ENCODE data around the gene FER.
"Not testable (repeated sequence)": the region's sequence is repeated elsewhere in the genome, so short reads cannot be mapped to it uniquely, and the experiment has no call there.

Gene FER

GRCh38 chr5:109143031-109143430 is 395.3 kb downstream of the FER start:
- DNase-seq = no peak

GRCh38 chr5:109145139-109145538 is 397.4 kb downstream of the FER start:
- no peak for DNase-seq

DNA sequence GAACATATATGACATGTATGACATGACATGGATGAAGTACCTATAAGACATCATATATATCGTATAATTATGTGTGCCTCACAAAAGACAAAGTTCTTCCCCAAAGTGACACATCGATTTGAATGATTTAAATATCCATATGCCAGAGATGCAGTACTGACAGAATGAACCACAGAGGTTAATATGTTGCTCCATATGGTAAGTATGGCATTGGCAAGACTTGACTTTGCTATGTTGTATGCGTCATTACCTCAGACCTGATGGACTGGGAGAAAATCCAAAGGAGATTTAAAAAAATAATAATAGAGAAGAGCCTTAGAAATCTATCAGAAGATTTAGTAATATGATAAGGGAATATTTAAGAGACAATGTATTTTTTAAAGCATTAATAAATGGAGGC is 398.9 kb downstream of the FER start:
- no peak for DNase-seq

GRCh38 chr5:109152565-109152964 is 404.9 kb downstream of the FER start:
- DNase-seq = no peak

DNA sequence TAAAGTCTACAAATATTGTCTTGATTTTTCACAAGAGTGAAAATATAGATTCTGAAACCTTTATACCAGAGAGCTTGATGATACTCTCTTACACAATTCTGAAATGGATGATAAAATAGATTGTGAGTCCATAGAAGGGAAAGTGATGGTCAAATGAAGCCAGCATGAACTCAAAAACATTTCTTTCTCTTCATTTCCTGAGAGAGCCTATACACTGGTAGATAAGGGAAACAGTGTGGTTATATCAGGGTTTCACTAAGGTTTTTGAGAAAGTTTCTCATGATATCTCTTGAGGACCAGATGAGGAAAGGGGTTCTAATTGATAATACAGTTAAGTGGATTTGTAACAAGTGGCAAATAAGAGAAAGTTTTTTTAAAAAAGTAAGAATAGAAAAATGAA is 407.9 kb downstream of the FER start:
- DNase-seq = no peak

- no peak for DNase-seq
Measured at GRCh38 chr5:109156885-109157284, 409.2 kb downstream of the FER start.

GRCh38 chr5:109160468-109160867 is 412.8 kb downstream of the FER start:
- no peak for DNase-seq

GRCh38 chr5:109161914-109162683 is 414.4 kb downstream of the FER start:
- DNase-seq = no peak

DNA sequence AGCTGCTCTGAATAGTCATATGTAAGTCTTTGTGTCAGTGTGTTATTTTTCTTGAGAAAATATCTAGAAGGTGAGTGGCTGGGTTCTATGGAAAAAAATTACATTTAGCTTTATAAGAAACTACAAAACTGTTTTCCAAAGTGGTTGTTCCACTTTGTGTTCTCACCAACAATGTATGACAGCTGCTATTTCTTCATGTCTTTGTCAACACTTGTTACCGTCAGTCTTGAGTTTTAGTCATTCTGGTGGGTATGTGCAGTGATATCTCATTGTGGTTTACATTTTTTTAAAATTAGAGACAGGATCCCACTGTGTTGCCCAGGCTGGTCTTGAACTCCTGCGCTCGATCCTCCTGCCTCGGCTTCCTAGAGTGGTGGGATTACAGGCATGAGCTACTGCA is 415.6 kb downstream of the FER start:
- no peak for DNase-seq

DNA sequence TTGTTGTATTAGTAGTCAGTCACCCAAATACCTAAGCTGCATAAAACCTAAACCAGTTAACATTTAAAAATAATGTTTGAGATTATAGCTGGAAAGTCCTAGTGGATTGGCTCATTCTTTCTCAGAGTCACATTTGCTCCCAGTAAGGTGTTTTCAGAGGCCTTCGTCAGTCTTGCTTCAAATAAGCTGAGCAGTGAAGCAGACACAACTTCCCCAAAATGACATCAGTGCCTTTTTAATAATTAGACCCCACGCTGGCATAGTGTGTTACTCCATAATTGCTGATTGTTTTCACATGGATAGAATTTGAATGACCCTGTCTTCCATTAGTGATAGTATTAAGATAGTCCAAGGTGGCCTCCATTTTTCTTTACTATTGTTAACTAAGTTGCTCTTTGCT is 416.3 kb downstream of the FER start:
- DNase-seq = no peak

DNA sequence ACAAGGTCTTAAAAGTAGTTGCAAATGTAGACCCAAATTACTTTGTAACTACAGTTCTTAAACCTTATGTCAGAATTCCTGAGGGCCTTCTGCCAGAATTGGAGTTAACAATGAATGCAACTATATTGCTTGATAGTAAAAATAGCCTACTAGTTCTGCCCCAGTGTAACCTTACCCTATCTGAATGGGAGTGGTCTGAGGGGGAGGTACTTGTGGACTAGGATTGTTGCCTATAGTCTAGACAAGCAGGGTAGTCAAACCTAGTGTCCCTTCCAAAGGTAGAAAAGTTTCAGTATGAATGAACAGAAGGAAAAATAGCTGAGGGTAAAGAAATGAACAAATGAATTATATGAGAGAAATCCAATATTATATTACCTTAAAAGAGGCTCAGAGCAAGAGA is 419.9 kb downstream of the FER start:
- no peak for DNase-seq

DNA sequence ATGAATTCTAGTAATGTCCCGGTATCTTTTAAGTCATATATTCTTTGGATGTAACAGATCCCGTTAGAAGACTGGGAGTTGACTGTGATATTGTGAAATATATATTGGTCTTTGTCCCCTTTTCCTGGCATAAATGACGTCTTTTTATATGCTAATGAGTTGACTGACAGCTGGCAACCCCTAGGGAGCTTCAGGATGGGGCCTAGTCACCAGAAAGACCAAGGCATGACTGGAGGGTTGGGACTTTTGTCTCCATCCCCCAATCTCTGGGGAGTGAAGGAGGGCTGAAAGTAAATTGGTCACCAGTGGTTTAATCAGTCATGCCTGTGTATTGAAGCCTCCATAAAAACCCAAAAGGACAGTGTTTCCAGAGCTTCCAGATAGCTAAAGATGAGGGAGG is 420.5 kb downstream of the FER start:
- no peak for DNase-seq

GRCh38 chr5:109170629-109171350 is 423.1 kb downstream of the FER start:
- DNase-seq = no peak

GRCh38 chr5:109171437-109172073 is 423.9 kb downstream of the FER start:
- DNase-seq = not testable (repeated sequence)

DNA sequence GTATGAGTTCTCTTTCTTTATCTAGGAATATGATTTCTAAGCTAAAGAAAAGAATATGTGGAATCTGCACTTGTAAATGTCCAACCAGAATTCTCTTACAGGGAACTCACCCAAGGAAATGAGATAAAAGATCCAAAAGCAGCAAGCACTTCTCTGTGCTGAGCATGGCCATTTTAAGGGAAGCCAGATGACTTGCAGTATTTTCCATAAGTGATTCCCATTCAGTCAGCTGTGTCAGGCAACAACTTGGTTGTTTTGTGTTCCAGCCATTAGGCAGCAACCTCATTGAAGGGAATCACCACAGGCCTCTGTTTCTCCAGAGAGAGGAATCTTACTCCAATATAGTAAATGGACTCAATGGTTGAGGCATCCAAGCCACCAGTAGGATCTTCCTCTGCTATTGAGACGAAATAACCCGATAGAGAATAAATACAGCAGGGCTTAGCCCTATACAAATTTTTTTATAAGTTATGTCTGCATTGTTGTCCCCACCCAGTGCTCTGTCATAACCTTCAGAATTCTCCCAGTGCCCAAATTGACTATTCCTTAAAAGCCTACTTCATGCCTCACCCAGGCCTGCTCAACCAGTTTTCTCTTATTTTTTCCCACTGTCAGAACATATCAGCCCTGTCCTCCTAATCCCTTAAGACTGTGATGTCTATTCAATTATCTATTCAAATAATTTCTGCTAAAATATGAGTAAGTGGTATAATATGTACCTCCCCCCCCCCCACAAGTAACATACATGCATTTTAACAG is 425.5 kb downstream of the FER start:
- no peak for DNase-seq

DNA sequence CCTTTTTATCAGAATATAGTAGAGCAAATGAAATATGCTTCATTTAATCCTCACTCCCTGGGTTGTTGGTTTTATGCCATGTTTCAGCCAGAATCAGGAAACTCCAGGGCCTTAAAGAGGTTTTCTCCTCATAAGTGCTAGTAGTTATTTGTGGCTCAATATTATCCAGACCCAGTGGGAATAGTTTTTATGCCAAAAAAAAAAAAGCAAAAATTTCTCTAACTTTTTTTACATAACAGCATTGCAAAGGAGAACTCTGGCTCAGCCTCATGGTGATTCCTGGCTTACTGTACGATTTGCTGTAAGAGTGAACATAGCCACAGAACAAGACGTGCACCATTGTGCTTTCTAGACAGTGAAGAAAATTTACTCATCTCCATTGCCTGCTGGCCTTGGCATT is 429.5 kb downstream of the FER start:
- no peak for DNase-seq

GRCh38 chr5:109177782-109178181 is 430.1 kb downstream of the FER start:
- DNase-seq = no peak

DNA sequence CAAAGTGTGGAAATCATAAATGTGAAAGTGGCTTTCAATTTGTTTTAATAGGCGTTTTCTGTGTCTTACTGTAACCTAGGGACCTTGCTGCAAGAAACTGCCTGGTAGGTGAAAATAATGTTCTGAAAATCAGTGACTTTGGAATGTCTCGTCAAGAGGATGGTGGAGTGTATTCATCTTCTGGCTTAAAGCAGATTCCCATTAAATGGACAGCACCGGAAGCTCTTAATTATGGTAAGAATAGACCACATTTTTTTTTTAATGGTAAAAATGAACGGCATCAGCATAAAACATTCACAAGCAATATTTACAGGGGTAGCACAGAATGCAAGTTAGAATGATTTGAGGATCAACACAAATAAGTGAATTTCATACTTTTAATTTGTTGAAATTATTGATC is 433.0 kb downstream of the FER start:
- no peak for DNase-seq

DNA sequence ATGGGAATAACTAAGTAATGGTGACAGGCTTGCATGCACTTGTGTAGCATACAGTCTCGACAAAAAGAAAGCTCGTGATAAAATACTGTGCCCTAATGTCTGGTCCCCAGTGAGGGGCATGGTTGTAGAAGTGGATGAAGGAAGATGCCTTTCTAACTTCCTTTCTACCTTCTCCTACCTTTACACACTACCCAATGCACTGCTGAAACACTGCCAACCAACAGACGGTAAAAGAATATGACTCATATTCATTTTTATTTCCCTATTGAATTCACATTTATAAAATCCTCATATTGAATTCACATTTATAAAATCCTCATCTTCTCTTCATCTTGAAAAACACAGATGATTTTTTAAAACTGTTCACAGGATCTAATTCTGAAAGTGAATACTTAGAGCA is 439.1 kb downstream of the FER start:
- no peak for DNase-seq

- DNase-seq = no peak
Measured at GRCh38 chr5:109191153-109191558, 443.5 kb downstream of the FER start.

GRCh38 chr5:109192027-109192426 is 444.3 kb downstream of the FER start:
- DNase-seq = no peak

GRCh38 chr5:109192555-109193281 is 445.0 kb downstream of the FER start:
- DNase-seq = no peak

DNA sequence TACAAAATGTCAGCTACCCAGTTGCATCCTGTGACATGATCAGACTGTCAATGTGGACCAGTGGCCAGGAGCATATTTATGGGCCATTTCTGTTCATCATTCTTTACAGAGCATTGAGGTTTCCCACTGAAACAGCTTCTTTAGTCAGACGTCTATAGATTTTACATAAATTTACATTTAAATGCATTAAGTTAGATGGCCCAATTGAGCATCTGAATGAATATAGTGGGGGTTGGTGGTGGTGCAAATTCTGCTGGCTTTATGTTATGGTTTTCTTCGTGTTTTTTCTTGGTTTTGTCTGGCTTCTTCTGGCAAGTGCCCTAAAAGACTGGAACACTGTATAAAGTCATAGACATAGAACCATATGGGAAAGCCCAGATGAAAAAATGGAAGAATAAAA is 448.0 kb downstream of the FER start:
- no peak for DNase-seq

All from NCI-H1092 treated with DMSO at 0.1 percent for 48 hours (cell line).